Vagina (tissue), 2 donors: Measurements from ENCODE around the gene FLNB.

Experiments
- POLR2A ChIP-seq, 2 donors: fragments of 450-650 bp; IDR thresholded peaks; one replicate each; pipeline ENCODE4 v1.6.1; 2017; ENCODE audit warnings: antibody characterized with exemption in 2 of 2, mild to moderate bottlenecking in 2 of 2, moderate library complexity in 2 of 2
- POLR2AphosphoS5 ChIP-seq, 2 donors: sonication (generic); formaldehyde crosslinking; IDR thresholded peaks; one replicate each; pipeline ENCODE4 v1.9.0; 2017; ENCODE audit warnings: antibody characterized with exemption in 2 of 2, mild to moderate bottlenecking in 2 of 2, low read depth in 1 of 2; ENCODE audit not compliant: insufficient read depth in 1 of 2

- TF ChIP-seq POLR2A (IDR thresholded peaks at IDR 0.05) (no peak), POLR2AphosphoS5 (IDR thresholded peaks at IDR 0.05; ENCODE audit: insufficient read depth in 1 of 2, low read depth in 1 of 2) (no peak)
Measured at GRCh38 chr3:58169371-58169770, 161.1 kb downstream of the FLNB start.
